HCT116 (cell line): ENCODE measurements around the gene SLC4A9. TPM values are rescaled to one million over a fixed set of nuclear protein-coding genes. Genes with fewer than 3 reads are reported as not detected.

ENCODE experiments used
- ATAC-seq: fragments of 200-7000 bp; cut with Tn5 transposase; 2 replicates; pipeline ENCODE4 v1.9.1; 2020; ENCODE audit warnings: mild to moderate bottlenecking, moderate library complexity
- BruUV-seq: library from RNA; stranded (reverse); fragments of 400-500 nt; replicated peaks from 2 replicates; lab custom pipeline; 2021; lab: Mats Ljungman, UMichigan
- CTCF ChIA-PET: fragments of 300-600 bp; sonication (Branson Sonifier 250); formaldehyde crosslinking; loops from one replicate; lab custom pipeline; 2021; ENCODE audit warnings: antibody characterized with exemption; lab: Charles Lee
- POLR2A ChIA-PET: fragments of 300-600, 350-600 bp; sonication (Branson Sonifier 250); formaldehyde crosslinking; loops from one replicate; lab custom pipeline; 2021; ENCODE audit warnings: antibody characterized with exemption; lab: Charles Lee
- RAD21 ChIA-PET, 2 experiments: fragments of 300-600 bp; sonication (Branson Sonifier 250); formaldehyde crosslinking; loops; one replicate each; lab custom pipeline; 2023; ENCODE audit warnings: low total read pairs in 2 of 2; ENCODE audit not compliant: uncharacterized antibody in 2 of 2, unreplicated experiment in 2 of 2, low non-redundant PET in 1 of 2; lab: Charles Lee
- DNase-seq: peaks from one replicate; pipeline ENCODE4 v3.0.0-alpha.2; 2010; ENCODE audit warnings: low read depth, low spot score
- H2AFZ ChIP-seq: fragments of 200-600 bp; shearing (Covaris generic), sonication (generic); 2 replicates; pipeline ENCODE4 v1.6.1; 2017; ENCODE audit warnings: low read depth, mixed run types, mixed read lengths, antibody characterized with exemption, low read length; ENCODE audit not compliant: poor library complexity, severe bottlenecking
- H3K27ac ChIP-seq: 2 replicates; pipeline ENCODE4 v1.5.1; 2012; ENCODE audit warnings: low read depth, low read length
- H3K27me3 ChIP-seq: fragments of 200-600 bp; sonication (generic); 2 replicates; pipeline ENCODE4 v1.6.1; 2016; ENCODE audit warnings: mixed run types, low read length, mixed read lengths; ENCODE audit not compliant: insufficient read depth
- H3K36me3 ChIP-seq, 2 experiments: fragments of 200-500 bp in 1 of 2; fragments of 200-600 bp in 1 of 2; sonication (Bioruptor generic) in 1 of 2; sonication (generic) in 1 of 2; 2 replicates each; pipeline versions ENCODE4 v1.5.1 to v1.6.1; 2014 to 2016; ENCODE audit warnings: low read length in 2 of 2, inconsistent platforms in 1 of 2, mixed read lengths in 1 of 2, mixed run types in 1 of 2; ENCODE audit not compliant: insufficient read depth in 2 of 2, control insufficient read depth in 1 of 2
- H3K4me1 ChIP-seq, 2 experiments: fragments of 200-600 bp in 1 of 2; sonication (generic) in 1 of 2; 2 replicates each; pipeline versions ENCODE4 v1.5.1 to v1.6.1; 2012 to 2017; ENCODE audit warnings: low read length in 2 of 2, inconsistent platforms in 1 of 2, mild to moderate bottlenecking in 1 of 2, mixed read lengths in 1 of 2, mixed run types in 1 of 2, moderate library complexity in 1 of 2; ENCODE audit not compliant: insufficient read depth in 2 of 2, control insufficient read depth in 1 of 2
- H3K4me2 ChIP-seq: fragments of 200-600 bp; sonication (generic); 2 replicates; pipeline ENCODE4 v1.6.1; 2017; ENCODE audit warnings: mixed run types, low read length, mixed read lengths
- H3K4me3 ChIP-seq, 2 experiments: fragments of 200-600 bp in 1 of 2; sonication (generic) in 1 of 2; replicated peaks in 1 of 2; 2 replicates each; pipeline ENCODE4 v1.5.1; 2011 to 2016; ENCODE audit warnings: low read length in 2 of 2, control low read depth in 1 of 2, low read depth in 1 of 2, mild to moderate bottlenecking in 1 of 2, mixed read lengths in 1 of 2, mixed run types in 1 of 2
- H3K79me2 ChIP-seq: fragments of 200-600 bp; sonication (generic); 2 replicates; pipeline ENCODE4 v1.6.1; 2017; ENCODE audit warnings: mild to moderate bottlenecking, mixed run types, low read length, moderate library complexity, mixed read lengths; ENCODE audit not compliant: insufficient read depth
- H3K9ac ChIP-seq: fragments of 200-600 bp; sonication (generic); 2 replicates; pipeline ENCODE4 v1.6.1; 2016; ENCODE audit warnings: low read length, mixed read lengths
- H3K9me2 ChIP-seq: fragments of 200-600 bp; sonication (generic), shearing (Covaris generic); 2 replicates; pipeline ENCODE4 v1.6.1; 2017; ENCODE audit warnings: mixed run types, mild to moderate bottlenecking, moderate library complexity; ENCODE audit not compliant: insufficient read depth
- H3K9me3 ChIP-seq, 2 experiments: fragments of 200-500 bp in 1 of 2; fragments of 200-600 bp in 1 of 2; sonication (Bioruptor generic) in 1 of 2; sonication (generic) in 1 of 2; 2 replicates each; pipeline ENCODE4 v1.6.1; 2014 to 2017; ENCODE audit warnings: low read length in 2 of 2, mixed read lengths in 2 of 2, inconsistent platforms in 1 of 2, low read depth in 1 of 2, mild to moderate bottlenecking in 1 of 2, mixed run types in 1 of 2, moderate library complexity in 1 of 2; ENCODE audit not compliant: control insufficient read depth in 1 of 2, insufficient read depth in 1 of 2
- H4K20me1 ChIP-seq: fragments of 200-600 bp; sonication (generic), shearing (Covaris generic); 2 replicates; pipeline ENCODE4 v1.6.1; 2017; ENCODE audit warnings: mixed run types, mild to moderate bottlenecking, moderate library complexity; ENCODE audit not compliant: insufficient read depth
- ELF1 ChIP-seq: IDR thresholded peaks from 2 replicates; pipeline ENCODE4 v1.6.1; 2012; ENCODE audit warnings: low read depth, borderline replicate concordance
- EZH2phosphoT487 ChIP-seq: fragments of 200-600 bp; IDR thresholded peaks from 2 replicates; pipeline ENCODE4 v1.6.1; 2018; ENCODE audit warnings: antibody characterized with exemption, borderline replicate concordance
- POLR2AphosphoS5 ChIP-seq: IDR thresholded peaks from 2 replicates; pipeline ENCODE4 v1.6.1; 2011; ENCODE audit warnings: mild to moderate bottlenecking, low read depth, low read length, moderate library complexity
- SIN3A ChIP-seq: IDR thresholded peaks from 2 replicates; pipeline ENCODE4 v1.6.1; 2012; ENCODE audit warnings: low read depth
- TCF7L2 ChIP-seq: IDR thresholded peaks from 2 replicates; pipeline ENCODE4 v1.7.0; 2011; ENCODE audit warnings: borderline replicate concordance, inconsistent platforms; ENCODE audit not compliant: insufficient read depth, insufficient read length; ENCODE audit errors: extremely low read depth
- ZFX ChIP-seq: fragments of 450-650 bp; IDR thresholded peaks from 2 replicates; pipeline ENCODE4 v1.6.1; 2017
- ZNF274 ChIP-seq: fragments of 200-500 bp; sonication (Bioruptor generic); IDR thresholded peaks from 2 replicates; pipeline ENCODE4 v1.6.1; 2014; ENCODE audit warnings: mild to moderate bottlenecking, low read depth, low read length, inconsistent platforms
- intact Hi-C: fragments of 100-400 bp; cut with micrococcal nuclease; formaldehyde crosslinking; loops from 2 replicates; pipeline ENCODE4 v1.10.0; 2022
- total RNA-seq: library from RNA; stranded (reverse); gene quantifications from one replicate; pipeline ENCODE4 v1.2.1, GENCODE V29; 2021; ENCODE audit not compliant: unreplicated experiment
- TF ChIP-seq, protein P1 (sequence below), 3 experiments: fragments of 200-600 bp in 1 of 3; sonication (generic) in 1 of 3; IDR thresholded peaks in 2 of 3; conservative IDR thresholded peaks in 1 of 3; 2 replicates each; pipeline ENCODE4 v1.5.1; 2012 to 2017; ENCODE audit warnings: low read depth in 2 of 3, low read length in 2 of 3, antibody characterized with exemption in 1 of 3, borderline replicate concordance in 1 of 3, control low read depth in 1 of 3, mild to moderate bottlenecking in 1 of 3, mixed read lengths in 1 of 3, mixed run types in 1 of 3, moderate library complexity in 1 of 3; ENCODE audit not compliant: insufficient read depth in 1 of 3
- TF ChIP-seq, protein P2 (sequence below): IDR thresholded peaks from 2 replicates; pipeline ENCODE4 v1.6.1; 2012

Gene SLC4A9
- total RNA-seq, 1 experiment from 2014 or later = 0.49 TPM

DNA sequence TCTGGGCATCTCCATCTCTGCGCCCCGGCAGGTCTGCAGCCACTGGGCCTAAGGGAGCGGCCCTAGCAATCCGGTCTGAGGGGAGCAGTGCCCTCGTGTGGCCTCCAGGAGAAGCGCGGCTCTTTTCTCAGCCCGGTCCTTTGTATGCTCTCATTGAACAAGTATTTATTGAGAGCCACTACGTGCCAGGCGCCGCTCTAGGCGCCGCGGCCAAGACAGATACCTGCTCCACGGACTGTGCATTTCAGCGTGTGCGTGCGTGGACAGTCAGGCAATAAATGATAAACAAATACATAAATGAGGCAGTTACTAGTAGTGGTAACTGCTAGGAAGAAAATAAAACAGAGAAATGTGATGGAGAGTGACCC is 2.3 kb upstream of the SLC4A9 start:
- Histone ChIP-seq H3K9me2 (no peaks in the 10 kb centered on the region), H3K4me2 (peak overlapping the region; percentile 64), H3K9ac (peak overlapping the region; percentile 24; the same call in 1 of the 2 replicates), H3K36me3 (no peaks in the 10 kb centered on the region), H3K4me1 (peaks cover 0 to 21% of the 10 kb centered on the region in 2 experiments; a peak in 2 of 4 replicates), H3K79me2 (no peaks in the 10 kb centered on the region), H2AFZ (peak overlapping the region; percentile 64), H4K20me1 (no peaks in the 10 kb centered on the region), H3K9me3 (no peaks in the 10 kb centered on the region), H3K27me3 (no peaks in the 10 kb centered on the region), H3K4me3 (peak overlapping the region; percentile 13 to 30; a peak in 3 of 4 replicates), H3K27ac (no peak overlapping the region)
- intact Hi-C loops = loop anchor here (1.0 to 10.0 kb wide), 4 partner anchors 113 to 283 kb away; partner anchors contain the start of genes CYSTM1 and TMCO6
- ChIA-PET CTCF (interaction anchor here (1.1 to 3.5 kb wide), 6 partner anchors 15 to 570 kb away, joined by 3 to 186 read pairs (median 14); no protein-coding TSS in a partner anchor), POLR2A (interaction anchor here (0.7 kb wide), 1 partner anchor 43 kb away, joined by 5 read pairs; no protein-coding TSS in a partner anchor), RAD21 (interaction anchor here (0.7 to 1.9 kb wide), 4 partner anchors 11 to 113 kb away, joined by 4 to 15 read pairs (median 6); partner anchors contain the start of gene HBEGF (in 1 of the 2))
- peak; percentile 94 for ATAC-seq
- BruUV-seq = no TSS peak
- TF ChIP-seq EZH2phosphoT487 (no peak), SIN3A (no peak), TCF7L2 (no peak), ZNF274 (no peak), POLR2AphosphoS5 (0 out of 2 replicates have a peak, but pooled peaks have one; percentile 11), ELF1 (no peak), ZFX (no peak)
- TF ChIP-seq, protein P1, sequence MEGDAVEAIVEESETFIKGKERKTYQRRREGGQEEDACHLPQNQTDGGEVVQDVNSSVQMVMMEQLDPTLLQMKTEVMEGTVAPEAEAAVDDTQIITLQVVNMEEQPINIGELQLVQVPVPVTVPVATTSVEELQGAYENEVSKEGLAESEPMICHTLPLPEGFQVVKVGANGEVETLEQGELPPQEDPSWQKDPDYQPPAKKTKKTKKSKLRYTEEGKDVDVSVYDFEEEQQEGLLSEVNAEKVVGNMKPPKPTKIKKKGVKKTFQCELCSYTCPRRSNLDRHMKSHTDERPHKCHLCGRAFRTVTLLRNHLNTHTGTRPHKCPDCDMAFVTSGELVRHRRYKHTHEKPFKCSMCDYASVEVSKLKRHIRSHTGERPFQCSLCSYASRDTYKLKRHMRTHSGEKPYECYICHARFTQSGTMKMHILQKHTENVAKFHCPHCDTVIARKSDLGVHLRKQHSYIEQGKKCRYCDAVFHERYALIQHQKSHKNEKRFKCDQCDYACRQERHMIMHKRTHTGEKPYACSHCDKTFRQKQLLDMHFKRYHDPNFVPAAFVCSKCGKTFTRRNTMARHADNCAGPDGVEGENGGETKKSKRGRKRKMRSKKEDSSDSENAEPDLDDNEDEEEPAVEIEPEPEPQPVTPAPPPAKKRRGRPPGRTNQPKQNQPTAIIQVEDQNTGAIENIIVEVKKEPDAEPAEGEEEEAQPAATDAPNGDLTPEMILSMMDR (IDR thresholded peaks at IDR 0.05 in 2 of 3, conservative IDR thresholded peaks at IDR 0.05 in 1 of 3; ENCODE audit: borderline replicate concordance in 1 of 3, insufficient read depth in 1 of 3, low read depth in 2 of 3, low read length in 2 of 3) = peak in 2 of 3 experiments; percentile 91 to 92; a peak in 4 of 6 replicates
- TF ChIP-seq, protein P2, sequence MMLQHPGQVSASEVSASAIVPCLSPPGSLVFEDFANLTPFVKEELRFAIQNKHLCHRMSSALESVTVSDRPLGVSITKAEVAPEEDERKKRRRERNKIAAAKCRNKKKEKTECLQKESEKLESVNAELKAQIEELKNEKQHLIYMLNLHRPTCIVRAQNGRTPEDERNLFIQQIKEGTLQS = no peak
- peak; percentile 76 for DNase-seq
